ENCODE data around the gene DACT3.

Gene DACT3

GRCh38 chr19:46654621-46655152 is 6.3 kb downstream of the DACT3 start:
- Histone ChIP-seq H3K36me3 (no peaks in the 10 kb centered on the region), H3K9me3 (ENCODE audit: severe bottlenecking) (no peaks in the 10 kb centered on the region), H3K27me3 (ENCODE audit: insufficient read depth, low read depth, severe bottlenecking) (no peaks in the 10 kb centered on the region), H3K27ac (no peak overlapping the region), H3K4me3 (ENCODE audit: low read depth, low read length) (no peak overlapping the region)
- TF ChIP-seq CTCF (IDR thresholded peaks at IDR 0.05; ENCODE audit: low read depth, low read length) = no peak
- DNase-seq = no peak

GRCh38 chr19:46650445-46650844 is 10.5 kb downstream of the DACT3 start:
- Histone ChIP-seq H3K27ac (no peak overlapping the region), H3K4me3 (ENCODE audit: low read depth, low read length) (no peak overlapping the region), H3K36me3 (no peaks in the 10 kb centered on the region), H3K9me3 (ENCODE audit: severe bottlenecking) (no peaks in the 10 kb centered on the region), H3K27me3 (ENCODE audit: insufficient read depth, low read depth, severe bottlenecking) (no peaks in the 10 kb centered on the region)
- no peak for TF ChIP-seq CTCF (IDR thresholded peaks at IDR 0.05; ENCODE audit: low read depth, low read length)
- DNase-seq = no peak

GRCh38 chr19:46648961-46649960 is 11.7 kb downstream of the DACT3 start:
- TF ChIP-seq CTCF (IDR thresholded peaks at IDR 0.05; ENCODE audit: low read depth, low read length) = no peak
- DNase-seq = no peak
- Histone ChIP-seq H3K27ac (no peak overlapping the region), H3K36me3 (no peaks in the 10 kb centered on the region), H3K4me3 (ENCODE audit: low read depth, low read length) (no peak overlapping the region), H3K27me3 (ENCODE audit: insufficient read depth, low read depth, severe bottlenecking) (no peaks in the 10 kb centered on the region), H3K9me3 (ENCODE audit: severe bottlenecking) (no peaks in the 10 kb centered on the region)

- no peaks in the 10 kb centered on the region for H3K27me3 ChIP-seq (ENCODE audit: insufficient read depth, low read depth, severe bottlenecking)
- no peak for DNase-seq
- H3K9me3 ChIP-seq (ENCODE audit: severe bottlenecking) = no peaks in the 10 kb centered on the region
- no peak overlapping the region for H3K27ac ChIP-seq
- H3K36me3 ChIP-seq = no peaks in the 10 kb centered on the region
- H3K4me3 ChIP-seq (ENCODE audit: low read depth, low read length) = no peak overlapping the region
- no peak for TF ChIP-seq CTCF (IDR thresholded peaks at IDR 0.05; ENCODE audit: low read depth, low read length)
These were observed 12.7 kb downstream of the DACT3 start for GRCh38 chr19:46648060-46648960.

- Histone ChIP-seq H3K27me3 (ENCODE audit: insufficient read depth, low read depth, severe bottlenecking) (no peaks in the 10 kb centered on the region), H3K36me3 (no peaks in the 10 kb centered on the region), H3K4me3 (ENCODE audit: low read depth, low read length) (no peak overlapping the region), H3K9me3 (ENCODE audit: severe bottlenecking) (no peaks in the 10 kb centered on the region), H3K27ac (no peak overlapping the region)
- TF ChIP-seq CTCF (IDR thresholded peaks at IDR 0.05; ENCODE audit: low read depth, low read length) = no peak
- DNase-seq = no peak
These were observed 14.6 kb downstream of the DACT3 start for GRCh38 chr19:46646402-46646801.
